ENCODE results near the gene PCP4.

DNA sequence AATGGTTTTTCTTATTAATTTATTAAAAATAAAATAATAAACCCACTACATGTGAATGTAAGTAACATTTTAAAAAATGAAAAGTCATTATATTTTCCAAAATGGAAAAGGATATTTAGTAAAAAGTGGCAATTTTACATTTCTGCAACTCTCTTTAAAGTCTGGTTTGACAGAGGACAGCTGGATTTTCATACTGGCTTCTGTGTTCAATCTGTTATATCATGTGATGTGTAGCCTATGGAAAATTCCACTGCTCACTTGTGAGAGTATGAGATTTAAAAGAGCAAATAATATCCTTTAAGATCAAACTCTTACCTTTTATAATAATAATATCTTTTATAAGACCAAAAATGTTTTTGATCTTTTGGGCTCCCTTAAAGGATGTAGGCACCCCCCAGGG is 33.7 kb downstream of the PCP4 start:
- no peak for TF ChIP-seq CHD4 (IDR thresholded peaks at IDR 0.05; ENCODE audit: insufficient read depth, insufficient replicate concordance, low read depth, low read length, poor library complexity, severe bottlenecking)
- no peak for TF ChIP-seq EGR1 (conservative IDR thresholded peaks at IDR 0.05)
- TF ChIP-seq, protein P1, sequence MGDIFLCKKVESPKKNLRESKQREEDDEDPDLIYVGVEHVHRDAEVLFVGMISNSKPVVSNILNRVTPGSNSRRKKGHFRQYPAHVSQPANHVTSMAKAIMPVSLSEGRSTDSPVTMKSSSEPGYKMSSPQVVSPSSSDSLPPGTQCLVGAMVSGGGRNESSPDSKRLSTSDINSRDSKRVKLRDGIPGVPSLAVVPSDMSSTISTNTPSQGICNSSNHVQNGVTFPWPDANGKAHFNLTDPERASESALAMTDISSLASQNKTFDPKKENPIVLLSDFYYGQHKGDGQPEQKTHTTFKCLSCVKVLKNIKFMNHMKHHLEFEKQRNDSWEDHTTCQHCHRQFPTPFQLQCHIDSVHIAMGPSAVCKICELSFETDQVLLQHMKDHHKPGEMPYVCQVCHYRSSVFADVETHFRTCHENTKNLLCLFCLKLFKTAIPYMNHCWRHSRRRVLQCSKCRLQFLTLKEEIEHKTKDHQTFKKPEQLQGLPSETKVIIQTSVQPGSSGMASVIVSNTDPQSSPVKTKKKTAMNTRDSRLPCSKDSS (IDR thresholded peaks at IDR 0.05; ENCODE audit: low read depth, partially characterized antibody), result no peak
- TF ChIP-seq RBM22 (IDR thresholded peaks at IDR 0.05; ENCODE audit: low read depth, low read length, poor library complexity, severe bottlenecking), result no peak
- TF ChIP-seq, protein P2, sequence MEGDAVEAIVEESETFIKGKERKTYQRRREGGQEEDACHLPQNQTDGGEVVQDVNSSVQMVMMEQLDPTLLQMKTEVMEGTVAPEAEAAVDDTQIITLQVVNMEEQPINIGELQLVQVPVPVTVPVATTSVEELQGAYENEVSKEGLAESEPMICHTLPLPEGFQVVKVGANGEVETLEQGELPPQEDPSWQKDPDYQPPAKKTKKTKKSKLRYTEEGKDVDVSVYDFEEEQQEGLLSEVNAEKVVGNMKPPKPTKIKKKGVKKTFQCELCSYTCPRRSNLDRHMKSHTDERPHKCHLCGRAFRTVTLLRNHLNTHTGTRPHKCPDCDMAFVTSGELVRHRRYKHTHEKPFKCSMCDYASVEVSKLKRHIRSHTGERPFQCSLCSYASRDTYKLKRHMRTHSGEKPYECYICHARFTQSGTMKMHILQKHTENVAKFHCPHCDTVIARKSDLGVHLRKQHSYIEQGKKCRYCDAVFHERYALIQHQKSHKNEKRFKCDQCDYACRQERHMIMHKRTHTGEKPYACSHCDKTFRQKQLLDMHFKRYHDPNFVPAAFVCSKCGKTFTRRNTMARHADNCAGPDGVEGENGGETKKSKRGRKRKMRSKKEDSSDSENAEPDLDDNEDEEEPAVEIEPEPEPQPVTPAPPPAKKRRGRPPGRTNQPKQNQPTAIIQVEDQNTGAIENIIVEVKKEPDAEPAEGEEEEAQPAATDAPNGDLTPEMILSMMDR (IDR thresholded peaks at IDR 0.05 in 2 of 3, conservative IDR thresholded peaks at IDR 0.05 in 1 of 3; ENCODE audit: insufficient read depth in 2 of 3, low read depth in 1 of 3, low read length in 3 of 3), result no peak
- no peak for TF ChIP-seq ZBTB1 (CRISPR knock-in tag; IDR thresholded peaks at IDR 0.05; ENCODE audit: borderline replicate concordance, low read depth)
- no peak for TF ChIP-seq ELF4 (CRISPR knock-in tag; IDR thresholded peaks at IDR 0.05)
- no peak for TF ChIP-seq HDAC1 (IDR thresholded peaks at IDR 0.05)
- TF ChIP-seq, protein P3, sequence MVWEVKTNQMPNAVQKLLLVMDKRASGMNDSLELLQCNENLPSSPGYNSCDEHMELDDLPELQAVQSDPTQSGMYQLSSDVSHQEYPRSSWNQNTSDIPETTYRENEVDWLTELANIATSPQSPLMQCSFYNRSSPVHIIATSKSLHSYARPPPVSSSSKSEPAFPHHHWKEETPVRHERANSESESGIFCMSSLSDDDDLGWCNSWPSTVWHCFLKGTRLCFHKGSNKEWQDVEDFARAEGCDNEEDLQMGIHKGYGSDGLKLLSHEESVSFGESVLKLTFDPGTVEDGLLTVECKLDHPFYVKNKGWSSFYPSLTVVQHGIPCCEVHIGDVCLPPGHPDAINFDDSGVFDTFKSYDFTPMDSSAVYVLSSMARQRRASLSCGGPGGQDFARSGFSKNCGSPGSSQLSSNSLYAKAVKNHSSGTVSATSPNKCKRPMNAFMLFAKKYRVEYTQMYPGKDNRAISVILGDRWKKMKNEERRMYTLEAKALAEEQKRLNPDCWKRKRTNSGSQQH (CRISPR knock-in tag; IDR thresholded peaks at IDR 0.05), result no peak
- no peak for TF ChIP-seq GABPA (tag; conservative IDR thresholded peaks at IDR 0.05; ENCODE audit: low read depth)
- no peak for TF ChIP-seq SOX6 (IDR thresholded peaks at IDR 0.05)
- no peak for TF ChIP-seq NR2C2 (CRISPR knock-in tag; IDR thresholded peaks at IDR 0.05)
- TF ChIP-seq NR2C2 (tag; IDR thresholded peaks at IDR 0.05), result no peak
- TF ChIP-seq ATF1 (CRISPR knock-in tag; IDR thresholded peaks at IDR 0.05), result no peak
- TF ChIP-seq ATF1 (tag; IDR thresholded peaks at IDR 0.05), result no peak

All from K562 (cell line).